Measurements from ENCODE around the gene RFESD.

GRCh38 chr5:95682891-95683290 is 36.3 kb downstream of the RFESD start, which contains the start of gene SPATA9:
- TF ChIP-seq FOXM1 (IDR thresholded peaks at IDR 0.05; ENCODE audit: low read depth), result no peak
- TF ChIP-seq NFIC (IDR thresholded peaks at IDR 0.05; ENCODE audit: borderline replicate concordance), result no peak
- TF ChIP-seq PBX3 (IDR thresholded peaks at IDR 0.05), result no peak
- TF ChIP-seq RCOR1 (IDR thresholded peaks at IDR 0.05; ENCODE audit: low read length), result no peak
- TF ChIP-seq, protein P1, sequence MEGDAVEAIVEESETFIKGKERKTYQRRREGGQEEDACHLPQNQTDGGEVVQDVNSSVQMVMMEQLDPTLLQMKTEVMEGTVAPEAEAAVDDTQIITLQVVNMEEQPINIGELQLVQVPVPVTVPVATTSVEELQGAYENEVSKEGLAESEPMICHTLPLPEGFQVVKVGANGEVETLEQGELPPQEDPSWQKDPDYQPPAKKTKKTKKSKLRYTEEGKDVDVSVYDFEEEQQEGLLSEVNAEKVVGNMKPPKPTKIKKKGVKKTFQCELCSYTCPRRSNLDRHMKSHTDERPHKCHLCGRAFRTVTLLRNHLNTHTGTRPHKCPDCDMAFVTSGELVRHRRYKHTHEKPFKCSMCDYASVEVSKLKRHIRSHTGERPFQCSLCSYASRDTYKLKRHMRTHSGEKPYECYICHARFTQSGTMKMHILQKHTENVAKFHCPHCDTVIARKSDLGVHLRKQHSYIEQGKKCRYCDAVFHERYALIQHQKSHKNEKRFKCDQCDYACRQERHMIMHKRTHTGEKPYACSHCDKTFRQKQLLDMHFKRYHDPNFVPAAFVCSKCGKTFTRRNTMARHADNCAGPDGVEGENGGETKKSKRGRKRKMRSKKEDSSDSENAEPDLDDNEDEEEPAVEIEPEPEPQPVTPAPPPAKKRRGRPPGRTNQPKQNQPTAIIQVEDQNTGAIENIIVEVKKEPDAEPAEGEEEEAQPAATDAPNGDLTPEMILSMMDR (IDR thresholded peaks at IDR 0.05), result no peak
